Mucosa of descending colon (tissue), 3 donors: Measurements from ENCODE around the gene ITGB3BP. TPM values are rescaled to one million over a fixed set of nuclear protein-coding genes. Genes with fewer than 3 reads are reported as not detected.
A peak's percentile ranks its signal among the peaks of the same experiment; 100 is the strongest.

ENCODE experiments used
- ATAC-seq: fragments of 200-7000 bp; cut with Tn5 transposase; one replicate; pipeline ENCODE4 v1.9.1; 2020; ENCODE audit warnings: mild to moderate bottlenecking, moderate library complexity
- DNase-seq, 3 donors: peaks; one replicate each; pipeline ENCODE4 v3.0.0-alpha.2; 2020
- H3K36me3 ChIP-seq: fragments of 200-600 bp; one replicate; pipeline ENCODE4 v1.8.0; 2021; ENCODE audit warnings: low read depth, mild to moderate bottlenecking
- H3K4me1 ChIP-seq: fragments of 200-600 bp; one replicate; pipeline ENCODE4 v1.8.0; 2021; ENCODE audit warnings: low read depth, mild to moderate bottlenecking
- H3K4me3 ChIP-seq: fragments of 200-600 bp; one replicate; pipeline ENCODE4 v1.8.0; 2021; ENCODE audit warnings: mild to moderate bottlenecking
- H3K9me3 ChIP-seq: fragments of 200-600 bp; one replicate; pipeline ENCODE4 v1.8.0; 2021; ENCODE audit warnings: mild to moderate bottlenecking
- intact Hi-C, 2 donors: fragments of 100-400 bp; cut with DNase I in 1 of 2; cut with micrococcal nuclease in 1 of 2; formaldehyde crosslinking; loops; one replicate each; pipeline versions ENCODE4 v1.11.0 to v1.11.1; 2022; cut with DNase I, micrococcal nuclease
- total RNA-seq, 3 donors: library from RNA; stranded (reverse); fragmentation: NEBNext Ultra II Directional in 2 of 3; extraction: Animal tissue kit (Norgen Biotek cat#: 25700) in 2 of 3; gene quantifications; one replicate each; pipeline versions ENCODE4 v1.2.1 to v1.2.4, GENCODE V29; 2021 to 2023
- TF ChIP-seq, protein P1 (sequence below): fragments of 200-600 bp; IDR thresholded peaks from one replicate; pipeline ENCODE4 v1.8.0; 2022; ENCODE audit warnings: antibody characterized with exemption, mild to moderate bottlenecking
- donor health status: DM: no; HTN: no; CAD: no; lungs with moderate emphysema.
- donor health status: DM: no; HTN: no; CAD: no.
- donor health status: DM: no; HTN: yes; CAD: no.

ITGB3BP gene
- total RNA-seq, 3 donors from 2014 or later = 11.8 to 16.8 (median 12.9) TPM

DNA sequence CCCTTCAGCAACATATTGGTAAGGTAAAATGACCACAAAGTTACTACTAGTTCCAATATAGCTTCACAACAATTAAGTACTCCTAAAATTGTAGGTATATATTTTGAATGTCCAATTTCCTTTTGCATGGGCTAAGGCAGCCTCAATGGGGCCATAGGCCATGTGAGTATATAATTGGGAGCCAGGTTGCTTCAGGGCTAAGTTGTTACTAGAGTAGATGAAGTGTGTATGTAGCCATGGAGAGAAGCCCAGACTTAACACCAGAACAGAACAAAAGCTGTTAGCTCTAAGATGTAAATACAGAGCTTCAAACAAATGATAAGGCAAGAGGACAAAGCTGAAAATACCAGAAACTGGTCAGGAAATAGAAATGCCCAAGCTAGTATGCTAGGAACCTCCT, 16.2 kb downstream of the ITGB3BP start:
- ATAC-seq = no peak

DNA sequence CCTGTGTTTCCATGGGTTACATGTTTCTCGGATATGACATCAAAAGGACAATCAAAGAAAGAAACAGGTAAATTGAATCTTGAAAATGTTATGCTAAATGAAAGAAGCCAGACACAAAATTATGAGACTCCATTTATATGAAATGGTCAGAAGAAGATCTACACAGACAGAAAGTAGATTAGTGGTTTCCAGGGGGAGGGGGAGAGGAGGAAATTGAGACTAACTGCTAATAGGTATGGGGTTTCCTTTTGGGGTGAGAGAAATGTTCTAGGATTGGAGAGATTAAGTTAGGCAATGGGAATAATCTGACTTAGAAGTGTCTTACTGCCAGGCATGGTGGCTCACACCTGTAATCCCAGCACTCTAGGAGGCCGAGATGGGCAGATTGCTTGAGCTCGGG, 21.8 kb downstream of the ITGB3BP start:
- DNase-seq (no peak), ATAC-seq (no peak)
- H3K4me1 ChIP-seq = peaks cover 3% of the 10 kb centered on the region
- H3K4me3 ChIP-seq = no peak overlapping the region
- intact Hi-C loops = no loop called here
- TF ChIP-seq, protein P1, sequence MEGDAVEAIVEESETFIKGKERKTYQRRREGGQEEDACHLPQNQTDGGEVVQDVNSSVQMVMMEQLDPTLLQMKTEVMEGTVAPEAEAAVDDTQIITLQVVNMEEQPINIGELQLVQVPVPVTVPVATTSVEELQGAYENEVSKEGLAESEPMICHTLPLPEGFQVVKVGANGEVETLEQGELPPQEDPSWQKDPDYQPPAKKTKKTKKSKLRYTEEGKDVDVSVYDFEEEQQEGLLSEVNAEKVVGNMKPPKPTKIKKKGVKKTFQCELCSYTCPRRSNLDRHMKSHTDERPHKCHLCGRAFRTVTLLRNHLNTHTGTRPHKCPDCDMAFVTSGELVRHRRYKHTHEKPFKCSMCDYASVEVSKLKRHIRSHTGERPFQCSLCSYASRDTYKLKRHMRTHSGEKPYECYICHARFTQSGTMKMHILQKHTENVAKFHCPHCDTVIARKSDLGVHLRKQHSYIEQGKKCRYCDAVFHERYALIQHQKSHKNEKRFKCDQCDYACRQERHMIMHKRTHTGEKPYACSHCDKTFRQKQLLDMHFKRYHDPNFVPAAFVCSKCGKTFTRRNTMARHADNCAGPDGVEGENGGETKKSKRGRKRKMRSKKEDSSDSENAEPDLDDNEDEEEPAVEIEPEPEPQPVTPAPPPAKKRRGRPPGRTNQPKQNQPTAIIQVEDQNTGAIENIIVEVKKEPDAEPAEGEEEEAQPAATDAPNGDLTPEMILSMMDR = no peak
- no peaks in the 10 kb centered on the region for H3K9me3 ChIP-seq
- H3K36me3 ChIP-seq = no peaks in the 10 kb centered on the region

More for the DNA sequence above, 16.2 kb downstream of the ITGB3BP start:
- Histone ChIP-seq H3K36me3 (no peaks in the 10 kb centered on the region), H3K4me1 (no peaks in the 10 kb centered on the region), H3K9me3 (no peaks in the 10 kb centered on the region), H3K4me3 (no peak overlapping the region)
- intact Hi-C loops = no loop called here
- TF ChIP-seq, protein P1 = no peak
- DNase-seq = no peak

DNA sequence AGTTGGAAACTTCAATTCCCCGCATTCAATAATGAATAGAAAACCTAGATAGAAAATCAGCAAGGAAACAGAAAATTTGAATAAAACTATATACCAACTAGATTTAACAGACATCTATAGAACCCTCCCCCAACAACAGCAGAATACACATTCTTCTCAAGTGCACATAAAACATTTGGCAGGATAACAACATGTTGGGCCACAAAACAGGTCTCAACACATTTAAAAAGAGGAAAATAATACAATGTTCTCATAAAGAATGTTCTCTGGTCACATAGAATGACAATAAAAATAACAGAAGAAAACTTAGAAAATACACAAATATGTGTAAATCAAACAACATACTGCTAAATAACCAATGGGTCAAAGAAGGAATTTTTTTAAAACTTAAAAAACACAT, 24.9 kb downstream of the ITGB3BP start:
- Histone ChIP-seq H3K4me1 (peaks cover 3% of the 10 kb centered on the region), H3K36me3 (no peaks in the 10 kb centered on the region), H3K9me3 (no peaks in the 10 kb centered on the region), H3K4me3 (no peak overlapping the region)
- TF ChIP-seq, protein P1 = no peak
- DNase-seq (no peak), ATAC-seq (no peak)
- intact Hi-C loops = no loop called here

DNA sequence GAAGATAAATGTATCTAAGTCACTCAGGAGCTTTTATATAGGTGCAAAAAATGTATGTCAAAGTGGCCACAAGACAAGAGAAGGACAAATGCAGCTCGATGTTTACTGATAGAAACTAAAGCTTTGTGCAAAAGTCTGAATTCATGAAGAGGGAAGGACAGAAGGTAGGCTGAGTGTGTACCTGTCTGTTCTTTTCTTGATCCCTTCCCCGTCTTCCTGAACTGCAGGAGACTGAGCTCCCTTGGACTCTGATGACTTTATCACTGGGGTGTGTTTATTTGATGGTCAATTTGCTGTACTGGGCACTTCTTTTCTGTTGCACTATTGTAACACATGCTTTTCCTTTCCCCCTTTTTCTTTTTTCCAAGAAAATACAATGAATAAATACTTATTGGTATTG, 25.4 kb downstream of the ITGB3BP start:
- H3K9me3 ChIP-seq = no peaks in the 10 kb centered on the region
- no peak overlapping the region for H3K4me3 ChIP-seq
- no peak for DNase-seq
- peak; percentile 56 for ATAC-seq
- H3K36me3 ChIP-seq = no peaks in the 10 kb centered on the region
- TF ChIP-seq, protein P1 = no peak
- intact Hi-C loops = no loop called here
- peaks cover 3% of the 10 kb centered on the region for H3K4me1 ChIP-seq

DNA sequence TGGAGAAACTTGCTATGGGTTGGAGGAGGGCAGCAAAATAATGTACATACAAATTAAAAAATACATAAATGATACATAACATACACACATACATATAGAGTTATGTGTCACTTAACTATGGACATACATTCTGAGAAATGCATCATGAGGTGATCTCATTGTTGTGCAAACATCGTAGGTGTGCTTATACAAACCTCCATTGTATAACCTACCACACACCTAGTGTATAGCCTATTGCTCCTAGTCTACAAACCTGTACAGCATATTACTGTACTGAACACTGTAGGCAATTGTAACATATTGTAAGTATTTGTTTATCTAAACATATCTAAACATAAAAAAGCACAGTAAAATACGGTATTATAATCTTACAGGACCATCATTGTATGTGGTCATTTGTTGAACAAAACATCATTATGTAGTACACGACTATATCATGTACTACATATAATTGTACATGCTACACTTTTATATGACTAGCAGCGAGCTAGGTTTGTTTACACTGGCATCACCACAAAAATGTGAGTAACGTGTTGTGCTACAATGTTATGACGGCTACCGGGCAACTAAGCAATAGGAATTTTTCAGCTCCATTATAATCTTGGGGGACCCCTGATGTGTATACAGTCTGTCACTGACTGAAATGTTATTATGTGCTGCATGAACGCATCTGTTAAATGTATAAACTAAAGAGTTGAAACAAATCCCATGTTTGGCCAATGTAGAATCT, 35.5 kb downstream of the ITGB3BP start:
- DNase-seq = peak in 1 of 3 donors; percentile 8
- TF ChIP-seq, protein P1 = no peak
- H3K36me3 ChIP-seq = no peaks in the 10 kb centered on the region
- peak; percentile 88 for ATAC-seq
- intact Hi-C loops = no loop called here
- no peak overlapping the region for H3K4me3 ChIP-seq
- no peaks in the 10 kb centered on the region for H3K9me3 ChIP-seq
- H3K4me1 ChIP-seq = peaks cover 9% of the 10 kb centered on the region
